ENCODE data around the gene MIF. TPM values are rescaled to one million over a fixed set of nuclear protein-coding genes. Genes with fewer than 3 reads are reported as not detected.
"Not testable (repeated sequence)": the region's sequence is repeated elsewhere in the genome, so short reads cannot be mapped to it uniquely, and the experiment has no call there.

The MIF gene
- total RNA-seq, 4 donors from 2014 or later, result 164 to 261 (median 237) TPM

DNA sequence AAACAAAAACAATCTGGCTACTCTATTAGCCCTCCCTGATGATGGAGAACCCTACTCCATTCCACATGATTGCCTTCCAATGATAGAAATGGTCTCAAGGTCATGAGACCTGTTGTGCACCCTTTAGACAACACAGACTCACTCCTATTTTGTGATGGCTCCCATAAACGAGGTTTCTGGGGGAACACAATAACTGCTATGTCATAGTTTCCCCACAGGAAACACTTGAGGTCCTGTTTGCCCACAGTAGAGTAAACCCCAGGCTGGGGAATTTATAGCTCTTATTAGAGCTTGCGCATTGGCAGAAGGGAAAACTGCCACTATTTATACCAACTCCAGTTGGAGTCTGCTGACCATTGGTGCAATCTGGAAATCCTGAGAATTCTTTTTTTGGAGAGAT lies 28.7 kb downstream of the MIF start:
- H3K36me3 ChIP-seq, result peaks cover 0 to 36% of the 10 kb centered on the region in 2 donors
- ATAC-seq, result no peak
- H3K27me3 ChIP-seq, result no peaks in the 10 kb centered on the region
- H3K4me1 ChIP-seq, result peaks cover 0 to 11% (median 0%) of the 10 kb centered on the region in 3 donors
- WGBS, 2 donors (ENCODE audit: low coverage in 1 of 2), result 67% methylated on average over 1 of the region's 2 CpGs; no CpG with 5 or more reads in 1 of the 2 donors
- H3K9me3 ChIP-seq, result peaks cover 0 to 11% (median 0%) of the 10 kb centered on the region in 3 donors
- no peak overlapping the region for H3K27ac ChIP-seq
- no peak overlapping the region for H3K4me3 ChIP-seq
- TF ChIP-seq POLR2A (IDR thresholded peaks at IDR 0.05) (no peak), POLR2AphosphoS5 (IDR thresholded peaks at IDR 0.05) (no peak), EP300 (IDR thresholded peaks at IDR 0.05) (no peak)
- TF ChIP-seq, protein P1, sequence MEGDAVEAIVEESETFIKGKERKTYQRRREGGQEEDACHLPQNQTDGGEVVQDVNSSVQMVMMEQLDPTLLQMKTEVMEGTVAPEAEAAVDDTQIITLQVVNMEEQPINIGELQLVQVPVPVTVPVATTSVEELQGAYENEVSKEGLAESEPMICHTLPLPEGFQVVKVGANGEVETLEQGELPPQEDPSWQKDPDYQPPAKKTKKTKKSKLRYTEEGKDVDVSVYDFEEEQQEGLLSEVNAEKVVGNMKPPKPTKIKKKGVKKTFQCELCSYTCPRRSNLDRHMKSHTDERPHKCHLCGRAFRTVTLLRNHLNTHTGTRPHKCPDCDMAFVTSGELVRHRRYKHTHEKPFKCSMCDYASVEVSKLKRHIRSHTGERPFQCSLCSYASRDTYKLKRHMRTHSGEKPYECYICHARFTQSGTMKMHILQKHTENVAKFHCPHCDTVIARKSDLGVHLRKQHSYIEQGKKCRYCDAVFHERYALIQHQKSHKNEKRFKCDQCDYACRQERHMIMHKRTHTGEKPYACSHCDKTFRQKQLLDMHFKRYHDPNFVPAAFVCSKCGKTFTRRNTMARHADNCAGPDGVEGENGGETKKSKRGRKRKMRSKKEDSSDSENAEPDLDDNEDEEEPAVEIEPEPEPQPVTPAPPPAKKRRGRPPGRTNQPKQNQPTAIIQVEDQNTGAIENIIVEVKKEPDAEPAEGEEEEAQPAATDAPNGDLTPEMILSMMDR (IDR thresholded peaks at IDR 0.05), result no peak

DNA sequence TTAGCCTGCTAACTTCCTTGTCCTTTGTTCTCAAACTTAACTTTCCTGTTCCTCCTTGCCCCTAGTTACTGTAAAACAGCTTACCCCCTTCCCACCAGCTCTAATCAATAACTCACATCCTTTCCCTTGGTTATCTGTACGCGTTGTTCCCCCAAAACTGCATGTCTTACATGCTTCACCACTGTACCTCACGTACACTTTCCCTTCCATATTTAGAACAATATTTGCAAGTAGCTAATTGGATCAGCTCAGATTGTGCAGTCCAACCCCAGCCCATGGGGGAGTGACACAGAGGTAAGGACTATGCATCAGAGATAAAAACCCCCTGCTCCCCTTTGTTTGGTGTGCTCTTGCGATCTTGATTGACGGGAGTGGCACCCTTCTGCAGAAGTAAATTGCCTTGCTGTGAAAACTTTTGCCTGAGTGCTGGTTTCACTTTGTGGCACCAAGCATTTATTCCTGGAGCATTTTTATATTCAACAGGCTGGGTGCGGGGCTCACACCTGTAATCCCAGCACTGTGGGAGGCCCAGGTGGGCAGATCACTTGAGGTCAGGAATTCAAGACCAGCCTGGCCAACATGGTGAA lies 30.9 kb downstream of the MIF start:
- no peaks in the 10 kb centered on the region for H3K27me3 ChIP-seq
- H3K9me3 ChIP-seq, result peaks cover 0 to 12% (median 0%) of the 10 kb centered on the region in 3 donors
- no peak overlapping the region for H3K27ac ChIP-seq
- no peak for ATAC-seq
- no peak overlapping the region for H3K4me3 ChIP-seq
- peaks cover 0 to 42% of the 10 kb centered on the region in 2 donors for H3K36me3 ChIP-seq
- TF ChIP-seq POLR2A (IDR thresholded peaks at IDR 0.05) (no peak), EP300 (IDR thresholded peaks at IDR 0.05) (no peak), POLR2AphosphoS5 (IDR thresholded peaks at IDR 0.05) (no peak)
- TF ChIP-seq, protein P1 (IDR thresholded peaks at IDR 0.05), result no peak
- 100% methylated on average over 4 of the region's 6 CpGs; no CpG with 5 or more reads in 1 of the 2 donors for WGBS, 2 donors (ENCODE audit: low coverage in 1 of 2)
- peaks cover 0 to 2% (median 0%) of the 10 kb centered on the region in 3 donors for H3K4me1 ChIP-seq

DNA sequence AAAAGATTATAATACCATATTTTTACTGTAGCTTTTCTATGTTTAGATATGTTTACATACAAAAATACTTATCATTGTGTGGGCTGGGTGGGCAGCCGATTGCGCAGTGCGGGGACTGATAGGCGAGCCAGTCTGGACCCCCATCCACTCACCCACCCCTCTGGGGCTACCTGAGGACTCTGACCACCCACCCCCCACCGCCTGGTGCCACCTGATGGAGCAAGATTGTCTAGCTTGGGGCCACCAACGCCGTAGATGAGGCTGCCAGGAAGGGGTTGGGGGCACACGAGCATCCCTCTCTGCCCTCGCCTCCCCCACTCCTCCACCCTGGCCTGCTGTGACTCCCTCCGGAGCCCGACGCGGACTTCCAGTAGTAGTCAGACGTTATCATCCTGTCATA lies 32.4 kb downstream of the MIF start:
- ATAC-seq, result no peak
- H3K4me1 ChIP-seq, result no peaks in the 10 kb centered on the region
- TF ChIP-seq EP300 (IDR thresholded peaks at IDR 0.05), result no peak
- TF ChIP-seq POLR2AphosphoS5 (IDR thresholded peaks at IDR 0.05), result no peak
- no peak for TF ChIP-seq POLR2A (IDR thresholded peaks at IDR 0.05)
- TF ChIP-seq, protein P1 (IDR thresholded peaks at IDR 0.05), result no peak
- 75 to 82% methylated on average over 9 to 10 of the region's 14 CpGs for WGBS, 2 donors (ENCODE audit: low coverage in 1 of 2)
- peaks cover 0 to 42% of the 10 kb centered on the region in 2 donors for H3K36me3 ChIP-seq
- peaks cover 0 to 14% (median 0%) of the 10 kb centered on the region in 3 donors for H3K9me3 ChIP-seq
- H3K4me3 ChIP-seq, result no peak overlapping the region
- H3K27me3 ChIP-seq, result no peaks in the 10 kb centered on the region
- no peak overlapping the region for H3K27ac ChIP-seq

DNA sequence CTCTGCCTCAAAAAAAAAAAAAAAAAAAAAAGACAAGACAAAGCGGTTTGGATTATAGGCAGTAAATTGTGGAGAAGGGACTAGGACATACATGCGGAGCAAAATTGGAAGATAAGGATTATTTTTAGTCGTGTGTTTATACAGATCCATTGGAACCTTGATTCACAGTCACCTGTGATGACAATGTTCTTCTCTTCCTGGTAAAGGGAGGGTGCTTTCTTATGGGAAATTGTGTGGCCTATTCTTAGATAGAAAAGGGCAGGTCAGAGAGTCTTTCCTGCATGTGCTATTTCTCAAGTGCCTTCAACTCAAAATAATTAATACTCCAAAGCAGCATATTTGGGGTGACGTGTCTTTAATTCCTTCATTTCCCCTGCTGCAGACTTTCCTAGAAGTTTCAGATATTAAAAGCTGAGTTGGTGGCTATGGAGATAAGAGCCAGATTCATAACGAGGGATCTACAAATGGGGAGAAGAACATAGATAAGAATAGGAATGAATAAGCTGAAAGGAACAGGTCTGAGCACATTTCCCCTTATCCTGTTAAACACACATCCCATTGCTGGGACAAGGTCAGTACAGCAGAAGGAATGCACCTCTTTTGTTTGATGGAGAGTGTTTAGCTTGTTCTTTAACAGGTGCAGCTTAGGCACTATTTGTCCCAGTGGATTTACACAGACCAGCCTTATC lies 44.3 kb downstream of the MIF start:
- H3K9me3 ChIP-seq, result no peaks in the 10 kb centered on the region
- H3K27ac ChIP-seq, result no peak overlapping the region
- no peaks in the 10 kb centered on the region for H3K36me3 ChIP-seq
- no peak overlapping the region for H3K4me3 ChIP-seq
- H3K4me1 ChIP-seq, result no peaks in the 10 kb centered on the region
- TF ChIP-seq EP300 (IDR thresholded peaks at IDR 0.05) (no peak), POLR2AphosphoS5 (IDR thresholded peaks at IDR 0.05) (no peak), POLR2A (IDR thresholded peaks at IDR 0.05) (no peak)
- TF ChIP-seq, protein P1 (IDR thresholded peaks at IDR 0.05), result no peak
- 43 to 58% methylated on average over 2 to 4 of the region's 5 CpGs for WGBS, 2 donors (ENCODE audit: low coverage in 1 of 2)
- no peak for ATAC-seq
- no peaks in the 10 kb centered on the region for H3K27me3 ChIP-seq

DNA sequence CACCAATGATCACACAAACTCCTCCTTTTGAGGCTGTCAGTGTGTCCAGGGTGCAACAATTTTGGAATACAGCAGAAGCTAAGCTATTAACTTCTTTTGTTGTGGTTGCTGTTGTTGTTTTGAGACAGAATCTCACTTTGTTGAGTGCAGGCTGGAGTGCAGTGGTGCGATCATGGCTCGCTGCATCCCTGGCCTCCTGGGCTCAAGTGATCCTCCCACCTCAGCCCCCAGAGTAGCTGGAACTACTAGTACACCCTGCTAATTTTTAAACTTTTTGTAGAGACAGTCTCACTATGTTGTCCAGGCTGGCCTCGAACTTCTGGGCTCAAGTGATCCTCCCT lies 44.8 kb downstream of the MIF start:
- Histone ChIP-seq H3K4me1 (no peaks in the 10 kb centered on the region), H3K36me3 (no peaks in the 10 kb centered on the region), H3K27ac (no peak overlapping the region), H3K9me3 (no peaks in the 10 kb centered on the region), H3K27me3 (no peaks in the 10 kb centered on the region), H3K4me3 (no peak overlapping the region)
- WGBS, 2 donors (ENCODE audit: low coverage in 1 of 2), result 100% methylated on average over 1 of the region's 3 CpGs; no CpG with 5 or more reads in 1 of the 2 donors
- TF ChIP-seq, protein P1 (IDR thresholded peaks at IDR 0.05), result no peak
- TF ChIP-seq EP300 (IDR thresholded peaks at IDR 0.05) (no peak), POLR2A (IDR thresholded peaks at IDR 0.05) (no peak), POLR2AphosphoS5 (IDR thresholded peaks at IDR 0.05) (no peak)
- ATAC-seq, result no peak

DNA sequence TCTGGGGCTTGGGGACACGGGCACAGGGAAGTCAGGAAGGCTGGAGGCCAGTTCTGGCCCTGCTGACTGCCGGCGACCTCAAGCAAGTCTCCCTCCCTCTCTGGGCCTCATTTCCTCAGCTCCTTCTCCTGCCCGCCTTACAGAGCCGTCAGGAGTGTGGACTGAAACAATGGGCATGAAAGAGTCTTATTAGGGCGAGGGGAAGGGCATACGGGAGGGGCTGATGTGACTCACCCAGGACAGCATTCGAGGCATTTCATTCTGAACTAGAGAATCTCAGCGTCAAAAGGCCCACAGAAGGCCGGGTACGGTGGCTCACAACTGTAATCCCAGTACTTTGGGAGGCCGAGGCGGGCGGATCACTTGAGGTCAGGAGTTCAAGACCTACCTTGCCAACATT lies 46.0 kb downstream of the MIF start:
- not testable (repeated sequence) for H3K36me3 ChIP-seq, H3K4me3 ChIP-seq, H3K4me1 ChIP-seq, H3K27ac ChIP-seq, H3K9me3 ChIP-seq, ATAC-seq, H3K27me3 ChIP-seq
- no CpG with 5 or more reads among the region's 14 CpGs for WGBS, 2 donors (ENCODE audit: low coverage in 1 of 2)
